COR-L47 (cell line): Measurements from ENCODE around the gene LMTK3.

Experiments used
- DNase-seq: peaks from one replicate; lab custom pipeline; 2025; lab: John Stamatoyannopoulos, UW

LMTK3 gene

GRCh38 chr19:48445606-48446481 lies 65.8 kb downstream of the LMTK3 start, which contains the start of gene GRWD1:
TSS of gene GRWD1 (plus strand) at chr19:48445983. CDS start at chr19:48446006, 23 bp downstream.
- DNase-seq, result peak; percentile 98

DNA sequence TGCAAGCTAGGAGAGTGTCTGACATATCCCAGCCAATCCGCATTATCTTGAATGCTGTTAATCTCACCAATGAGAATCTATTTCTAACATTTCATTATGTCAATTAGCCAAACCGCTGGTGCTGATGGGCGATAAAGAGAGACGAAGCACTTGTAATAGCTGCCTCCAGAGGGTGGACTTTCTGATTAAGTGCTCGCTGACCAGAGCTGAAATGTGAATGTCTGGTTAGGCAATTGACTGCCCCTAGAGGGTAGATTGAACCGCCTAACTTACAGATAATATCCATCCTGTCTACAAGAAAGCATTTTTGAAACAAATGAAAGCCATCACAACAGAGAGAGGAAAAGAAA lies 66.4 kb downstream of the LMTK3 start:
- DNase-seq, result peak; percentile 91

GRCh38 chr19:48444936-48445200 lies 66.8 kb downstream of the LMTK3 start:
- no peak for DNase-seq

GRCh38 chr19:48444129-48444935 lies 67.3 kb downstream of the LMTK3 start:
- no peak for DNase-seq

GRCh38 chr19:48443731-48444128 lies 67.9 kb downstream of the LMTK3 start:
- DNase-seq, result no peak

DNA sequence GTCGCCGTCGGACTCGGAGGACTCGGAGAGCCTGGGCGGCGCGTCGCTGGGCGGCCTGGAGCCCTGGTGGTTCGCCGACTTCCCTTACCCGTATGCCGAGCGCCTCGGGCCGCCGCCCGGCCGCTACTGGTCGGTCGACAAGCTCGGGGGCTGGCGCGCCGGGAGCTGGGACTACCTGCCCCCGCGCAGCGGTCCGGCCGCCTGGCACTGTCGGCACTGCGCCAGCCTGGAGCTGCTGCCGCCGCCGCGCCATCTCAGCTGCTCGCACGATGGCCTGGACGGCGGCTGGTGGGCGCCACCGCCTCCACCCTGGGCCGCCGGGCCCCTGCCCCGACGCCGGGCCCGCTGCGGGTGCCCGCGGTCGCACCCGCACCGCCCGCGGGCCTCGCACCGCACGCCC lies 68.4 kb downstream of the LMTK3 start:
- no peak for DNase-seq

- DNase-seq, result no peak
Measured at GRCh38 chr19:48442116-48443035, 69.3 kb downstream of the LMTK3 start.

DNA sequence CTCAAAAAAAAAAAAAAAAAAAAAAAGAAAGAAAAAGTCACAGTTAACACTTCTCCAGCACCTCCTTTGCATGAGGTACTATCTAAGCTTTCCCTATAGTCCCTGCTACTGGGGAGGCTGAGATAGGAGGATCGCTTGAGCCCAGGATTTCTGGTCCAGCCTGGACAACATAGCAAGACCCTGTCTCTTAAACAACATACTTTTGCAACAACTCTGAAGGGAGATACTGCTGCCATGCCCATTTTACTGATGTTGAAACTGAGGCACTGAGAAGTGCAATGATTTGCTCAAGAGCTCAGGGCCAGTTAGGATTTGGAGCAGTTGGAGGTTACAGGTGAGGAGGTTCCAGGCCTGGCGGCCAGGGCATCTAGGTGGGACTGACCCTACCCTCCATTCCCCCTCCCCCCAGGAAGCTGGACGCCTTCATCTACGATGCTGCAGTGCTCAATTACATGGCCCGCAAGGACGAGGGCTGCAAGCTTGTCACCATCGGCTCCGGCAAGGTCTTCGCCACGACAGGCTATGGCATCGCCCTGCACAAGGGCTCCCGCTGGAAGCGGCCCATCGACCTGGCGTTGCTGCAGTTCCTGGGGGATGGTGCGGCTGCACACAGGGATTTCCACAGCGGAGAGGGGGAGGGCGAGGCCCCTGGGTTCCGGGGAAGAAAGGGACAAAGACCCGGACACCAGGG lies 70.1 kb downstream of the LMTK3 start:
- no peak for DNase-seq

DNA sequence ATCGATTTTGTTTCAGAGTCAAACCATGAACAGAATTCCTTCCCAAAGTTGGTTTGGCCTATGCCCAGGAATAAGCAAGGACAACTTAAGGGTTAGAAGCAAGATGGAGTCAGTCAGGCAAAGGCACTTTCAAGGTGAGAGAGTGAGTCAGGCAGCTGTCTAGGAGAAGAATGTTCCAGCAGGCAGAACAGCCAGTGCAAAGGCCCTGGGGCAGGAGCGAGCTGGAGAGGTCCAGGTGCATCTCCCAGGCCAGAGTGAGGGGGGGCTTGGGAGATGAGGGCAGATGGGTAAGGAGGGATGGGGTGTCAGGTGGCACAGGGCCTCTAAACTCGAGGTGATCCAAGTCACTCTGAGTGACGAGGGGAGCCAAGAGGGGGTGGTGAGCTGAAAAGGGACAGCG lies 75.0 kb downstream of the LMTK3 start:
- DNase-seq, result no peak
